ENCODE data around the gene TIGD3.
"Not testable (repeated sequence)": the region's sequence is repeated elsewhere in the genome, so short reads cannot be mapped to it uniquely, and the experiment has no call there.

The TIGD3 gene

DNA sequence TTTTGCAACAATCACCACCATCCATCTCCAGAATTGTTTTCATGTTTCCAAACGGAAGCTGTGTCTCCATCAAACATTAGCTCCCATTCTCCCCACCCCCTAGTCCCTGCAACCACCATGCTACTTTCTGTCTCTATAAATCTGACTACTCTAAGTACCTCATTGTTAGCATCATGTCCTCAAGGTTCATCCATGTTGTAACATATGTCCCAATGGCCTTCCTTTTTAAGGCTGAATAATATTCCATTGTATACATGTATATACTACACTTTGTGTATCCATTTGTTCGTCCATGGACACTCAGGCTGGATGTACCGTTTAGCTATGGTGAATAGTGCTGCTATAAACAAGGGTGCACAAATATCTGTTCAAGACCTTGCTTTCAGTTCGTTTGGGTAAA, 29.1 kb upstream of the TIGD3 start:
- DNase-seq: no peak

DNA sequence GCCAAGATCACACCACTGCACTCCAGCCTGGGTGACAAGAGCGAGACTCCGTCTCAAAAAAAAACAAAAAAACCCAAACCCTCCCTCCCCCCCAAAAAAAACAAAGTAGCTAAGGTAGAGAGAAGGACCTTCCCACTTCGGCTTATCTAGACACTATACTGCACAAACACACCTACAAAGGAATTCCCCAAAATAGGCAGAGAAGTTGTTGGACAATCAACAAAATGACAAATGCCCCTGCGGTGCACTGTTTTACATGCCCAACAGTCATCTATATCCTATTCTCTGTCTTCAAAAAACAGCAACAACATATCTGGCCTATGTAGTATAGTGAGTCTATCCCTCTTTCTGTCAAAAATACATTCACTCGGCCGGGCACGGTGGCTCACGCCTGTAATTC, 27.5 kb upstream of the TIGD3 start:
- no peak for DNase-seq

DNA sequence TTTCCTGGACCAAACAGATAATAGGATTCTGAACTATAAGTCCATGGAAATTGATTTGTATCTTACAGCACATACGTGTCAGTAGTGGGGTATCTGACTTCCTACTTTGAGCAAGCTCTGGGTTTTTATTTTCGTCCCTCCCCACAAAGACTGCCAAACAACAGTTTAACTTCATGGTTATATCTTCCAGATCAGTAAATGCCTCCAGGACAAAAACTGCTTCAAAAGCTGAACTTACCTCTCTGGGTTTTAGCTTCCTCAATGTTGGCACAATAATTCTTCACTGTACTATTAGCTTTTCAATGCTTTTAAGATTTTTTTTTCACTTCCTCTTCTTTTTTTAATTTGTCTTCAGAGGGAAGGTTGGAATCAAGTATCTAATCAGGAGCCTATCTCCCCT, 25.1 kb upstream of the TIGD3 start:
- no peak for DNase-seq

DNA sequence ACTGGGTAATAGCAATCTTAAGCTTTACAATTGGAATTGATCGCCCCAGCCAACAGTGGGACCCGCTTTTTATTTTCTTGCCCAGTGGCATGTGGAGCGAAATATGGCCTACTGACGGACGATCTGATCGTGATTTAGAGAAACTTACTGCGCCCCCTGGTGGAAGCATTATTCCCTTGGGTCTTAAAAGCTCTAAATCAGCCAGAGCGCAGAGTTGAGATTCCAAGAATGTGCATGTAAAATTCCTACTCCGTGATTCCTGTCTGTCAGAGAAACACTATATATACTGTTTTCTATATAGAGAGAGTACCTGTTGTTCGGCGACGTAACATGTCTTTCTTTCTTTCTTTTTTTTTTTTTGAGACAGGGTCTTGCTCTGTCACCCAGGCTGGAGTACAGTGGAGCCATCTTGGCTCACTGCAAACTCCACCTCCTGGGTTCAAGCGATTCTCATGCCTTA, 24.6 kb upstream of the TIGD3 start:
- peak; percentile 64 for DNase-seq

DNA sequence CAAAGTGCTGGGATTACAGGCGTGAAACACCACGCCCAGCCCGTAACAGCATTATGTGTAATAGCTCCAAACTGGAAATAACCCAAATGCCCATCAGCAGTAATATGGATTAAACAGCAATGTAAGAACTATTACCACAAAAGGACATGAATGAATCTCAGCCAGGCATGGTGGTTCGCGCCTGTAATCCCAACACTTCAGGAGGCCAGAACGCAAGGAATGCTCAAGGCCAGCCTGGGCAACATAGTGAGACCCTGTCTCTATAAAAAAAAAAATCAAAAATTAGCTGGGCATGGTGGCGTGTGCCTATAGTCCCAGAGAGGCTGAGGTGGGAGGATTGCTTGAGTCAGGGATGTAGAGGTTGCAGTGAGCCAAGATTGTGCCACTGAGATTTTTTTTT, 24.0 kb upstream of the TIGD3 start:
- DNase-seq: no peak

DNA sequence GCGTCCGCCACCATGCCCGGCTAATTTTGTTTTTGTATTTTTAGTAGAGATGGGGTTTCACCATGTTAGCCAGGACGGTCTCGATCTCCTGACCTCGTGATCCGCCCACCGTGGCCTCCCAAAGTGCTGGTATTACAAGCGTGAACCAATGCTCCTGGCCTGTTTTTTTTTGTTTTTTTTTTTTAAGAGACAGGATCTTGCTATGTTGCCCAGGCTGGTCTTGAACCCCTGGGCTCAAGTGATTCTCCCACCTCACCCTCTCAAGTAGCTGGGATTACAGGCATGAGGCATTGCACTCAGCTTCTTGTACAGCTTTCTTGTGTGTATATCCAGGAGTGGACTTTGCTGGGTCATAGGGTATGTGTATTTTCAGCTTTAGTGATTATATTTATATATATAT, 22.0 kb upstream of the TIGD3 start:
- DNase-seq: not testable (repeated sequence)

DNA sequence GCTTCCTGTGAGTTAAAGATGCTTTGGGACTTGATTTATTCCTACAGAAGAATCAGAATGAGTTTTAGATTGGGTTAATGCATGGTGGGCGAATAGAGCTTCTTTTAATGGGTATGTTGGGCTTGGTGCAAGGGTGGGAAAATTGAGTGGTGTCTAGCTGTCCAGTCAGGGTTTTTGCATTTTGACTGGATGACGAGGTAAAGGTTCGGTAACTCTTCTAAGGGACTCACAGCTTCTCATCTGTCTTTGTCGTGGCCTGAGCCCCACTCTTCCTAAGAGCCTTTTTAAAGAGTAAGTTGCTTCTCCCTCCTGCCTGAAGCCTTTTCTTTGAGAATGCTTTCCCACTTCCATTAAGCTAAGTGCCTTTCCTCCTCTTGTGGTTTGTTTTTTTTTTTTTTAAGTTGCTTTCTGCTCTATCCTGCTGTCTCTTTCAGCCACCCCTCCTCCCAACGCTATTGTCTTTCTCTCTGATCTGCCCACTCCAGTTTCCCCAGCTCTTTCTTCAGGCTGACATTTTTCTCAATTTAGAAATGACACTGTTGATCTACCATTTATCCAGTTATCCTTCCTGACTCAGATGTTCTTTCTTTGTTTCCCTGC, 19.8 kb upstream of the TIGD3 start:
- no peak for DNase-seq

DNA sequence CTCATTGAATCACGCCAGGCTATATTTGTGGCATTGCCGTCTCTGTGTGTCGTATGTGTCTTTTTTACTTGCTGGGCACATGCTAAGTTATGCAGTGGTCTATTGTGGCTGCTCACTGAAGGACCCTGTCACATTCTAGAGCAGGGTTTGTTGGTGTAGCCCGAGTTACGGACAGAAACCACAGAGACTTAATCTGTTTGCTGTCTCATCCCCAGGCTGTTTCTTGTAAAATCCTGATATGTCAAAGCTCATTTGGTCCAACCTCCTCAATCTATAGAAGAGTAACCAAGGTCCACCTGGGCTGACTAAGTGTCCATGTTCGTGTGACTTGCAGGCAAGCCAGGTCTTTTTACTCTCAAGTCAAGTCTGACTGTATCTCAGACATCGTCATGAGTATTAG, 15.9 kb upstream of the TIGD3 start:
- DNase-seq: no peak

DNA sequence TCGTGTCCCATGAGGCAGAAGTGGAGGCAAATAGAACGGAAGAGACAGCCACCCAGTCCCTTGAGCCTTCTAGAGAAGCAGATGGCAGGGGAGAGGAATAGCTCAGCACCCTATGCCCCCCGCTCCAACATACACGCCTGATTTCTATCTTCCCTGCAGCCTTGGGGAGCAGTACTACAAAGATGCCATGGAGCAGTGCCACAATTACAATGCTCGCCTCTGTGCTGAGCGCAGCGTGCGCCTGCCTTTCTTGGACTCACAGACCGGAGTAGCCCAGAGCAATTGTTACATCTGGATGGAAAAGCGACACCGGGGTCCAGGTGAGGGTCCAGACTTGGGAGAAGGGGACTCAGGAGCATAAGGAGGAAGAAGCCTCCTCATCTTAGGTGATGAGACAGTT, 14.3 kb upstream of the TIGD3 start:
- DNase-seq: no peak

DNA sequence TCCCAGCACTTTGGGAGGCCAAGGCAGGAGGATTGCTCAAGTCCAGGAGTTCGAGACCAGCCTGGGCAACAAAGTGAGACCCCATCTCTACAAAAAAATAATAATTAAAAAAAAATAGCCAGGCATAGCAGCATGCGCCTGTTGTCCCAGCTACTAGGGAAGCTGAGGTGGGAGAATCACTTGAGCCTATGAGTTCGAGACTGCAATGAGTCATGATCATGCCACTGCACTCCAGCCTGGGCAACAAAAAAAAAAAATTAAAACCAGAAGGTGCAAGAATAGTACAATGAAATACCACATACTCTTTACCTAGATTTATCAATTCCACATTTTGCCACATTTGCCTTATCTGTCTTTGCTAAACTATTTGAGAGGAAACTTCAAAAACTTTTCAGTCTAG, 12.7 kb upstream of the TIGD3 start:
- DNase-seq: no peak

DNA sequence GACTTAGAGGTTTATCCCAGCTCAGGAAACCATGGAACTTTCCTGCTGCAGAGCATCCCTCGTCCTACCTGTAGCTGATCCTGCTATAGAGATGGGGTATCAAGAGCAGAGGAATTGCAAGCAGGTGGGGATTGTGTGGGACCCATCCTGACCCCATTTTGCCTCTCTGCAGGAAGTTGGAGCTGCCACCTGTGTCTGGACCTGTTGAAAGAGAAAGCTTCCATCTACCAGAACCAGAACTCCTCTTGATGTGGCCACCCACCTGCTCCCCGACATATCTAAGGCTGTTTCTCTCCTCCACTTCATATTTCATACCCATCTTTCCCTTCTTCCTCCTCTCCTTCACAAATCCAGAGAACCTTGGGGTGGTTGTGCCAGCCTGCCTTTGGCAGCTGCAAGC, 3.0 kb upstream of the TIGD3 start:
- DNase-seq: no peak

DNA sequence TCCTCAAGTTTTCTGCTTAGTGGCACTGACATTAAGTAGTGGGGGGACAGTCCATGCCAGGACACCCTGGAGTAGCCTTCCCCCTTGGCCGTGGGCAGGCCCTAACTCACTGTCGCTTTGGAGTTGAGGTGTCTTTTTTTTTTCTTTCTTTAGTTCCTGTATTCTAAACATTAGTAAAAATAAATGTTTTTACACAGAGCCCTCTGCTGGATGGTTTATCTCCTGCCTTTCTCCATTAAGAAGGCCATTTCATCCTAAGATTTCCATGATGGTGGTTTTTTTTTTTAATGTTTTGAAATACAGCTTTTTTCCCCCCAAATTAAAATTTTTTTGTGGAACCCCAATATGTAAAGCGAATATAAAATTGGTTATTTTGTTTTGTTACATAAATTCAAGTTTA, 1.8 kb upstream of the TIGD3 start:
- DNase-seq: no peak

DNA sequence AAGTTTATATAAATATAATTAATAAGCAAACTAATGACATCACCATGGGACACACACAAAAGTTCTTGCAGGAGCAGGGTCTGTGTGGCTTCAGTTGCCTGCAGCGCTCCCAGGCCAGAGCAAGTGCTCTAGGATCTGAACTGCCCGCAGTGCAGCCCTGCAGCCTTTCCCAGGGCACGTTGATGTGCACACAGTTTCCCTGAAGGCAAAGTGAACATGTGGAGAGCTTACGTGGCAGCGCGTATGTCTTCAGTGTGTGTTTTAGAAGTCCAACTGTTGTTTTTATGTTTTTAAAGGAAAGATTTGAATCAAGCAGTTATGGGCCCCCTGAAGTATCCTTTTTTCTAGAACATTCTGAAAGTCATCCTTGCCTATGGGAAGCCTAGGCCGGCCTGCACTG, 1.2 kb upstream of the TIGD3 start:
- no peak for DNase-seq

DNA sequence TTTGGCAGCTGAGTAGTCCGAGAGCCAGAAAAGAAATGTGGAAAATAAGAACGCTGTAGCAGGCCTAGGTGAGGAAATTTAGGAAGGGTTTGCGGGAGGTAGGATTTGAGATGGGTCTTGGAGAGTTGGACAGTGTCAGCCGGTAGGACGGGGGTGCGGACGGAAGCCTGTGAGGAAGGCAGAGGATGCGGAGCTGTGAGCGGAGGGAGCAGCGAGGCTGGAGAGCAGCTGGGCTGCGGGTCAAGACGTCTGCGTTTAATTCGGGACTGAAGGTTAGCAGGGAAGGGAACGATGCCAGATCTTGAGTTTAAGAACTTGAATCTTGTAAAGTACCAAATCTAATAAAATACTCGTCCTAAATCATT, 669 bp upstream of the TIGD3 start:
- no peak for DNase-seq

DNA sequence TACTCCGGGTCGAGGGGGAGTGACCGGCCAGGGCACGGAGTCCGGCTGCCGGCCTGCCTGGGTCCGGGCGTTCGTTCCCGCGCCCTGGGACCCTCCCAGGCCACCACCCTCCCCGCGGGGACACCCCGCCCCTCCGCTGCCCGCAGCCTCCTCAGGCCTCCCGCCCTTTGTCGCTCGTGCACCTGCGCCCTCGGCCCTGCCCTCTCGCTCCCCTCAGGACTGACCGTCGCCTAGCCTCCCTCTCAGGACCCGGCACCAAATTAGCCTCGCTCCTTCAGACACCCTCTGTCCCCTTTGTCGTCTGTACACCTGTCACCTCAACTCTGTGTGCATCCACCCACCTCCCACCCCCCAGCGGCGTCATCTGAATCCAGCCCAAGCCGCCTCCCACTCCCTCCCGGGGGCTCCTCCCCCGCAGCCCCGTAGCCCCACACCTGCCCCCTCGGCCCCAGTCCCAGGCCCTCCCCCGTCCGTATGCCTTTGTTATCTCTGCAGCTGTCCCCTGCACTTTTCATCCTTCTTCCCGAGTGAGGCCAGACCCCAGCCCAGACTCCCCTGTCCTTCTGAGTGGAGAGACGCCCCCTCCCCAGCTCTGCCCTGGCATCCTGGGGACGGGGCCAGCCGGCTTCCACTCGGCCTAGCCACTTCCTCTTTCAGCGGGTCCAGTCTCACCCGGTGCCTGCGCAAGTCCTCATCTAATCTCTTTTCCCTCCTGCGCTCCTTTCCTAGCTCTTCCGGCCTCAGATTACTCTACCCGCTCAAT, 643 bp downstream of the TIGD3 start:
- DNase-seq: peak; percentile 45

DNA sequence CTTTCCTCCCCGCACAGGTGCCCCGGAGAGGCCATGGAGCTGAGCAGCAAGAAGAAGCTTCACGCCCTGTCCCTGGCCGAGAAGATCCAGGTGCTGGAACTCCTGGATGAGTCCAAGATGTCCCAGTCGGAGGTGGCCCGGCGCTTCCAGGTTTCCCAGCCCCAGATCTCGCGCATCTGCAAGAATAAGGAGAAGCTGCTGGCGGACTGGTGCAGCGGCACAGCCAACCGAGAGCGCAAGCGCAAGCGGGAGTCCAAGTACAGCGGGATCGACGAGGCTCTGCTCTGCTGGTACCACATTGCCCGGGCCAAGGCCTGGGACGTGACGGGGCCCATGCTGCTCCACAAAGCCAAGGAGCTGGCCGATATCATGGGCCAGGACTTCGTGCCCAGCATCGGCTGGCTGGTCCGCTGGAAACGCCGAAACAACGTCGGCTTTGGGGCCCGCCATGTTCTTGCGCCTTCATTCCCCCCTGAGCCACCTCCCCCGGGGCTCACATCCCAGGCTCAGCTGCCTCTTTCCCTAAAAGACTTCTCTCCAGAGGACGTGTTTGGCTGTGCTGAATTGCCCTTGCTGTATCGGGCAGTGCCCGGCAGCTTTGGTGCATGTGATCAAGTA, 1.3 kb downstream of the TIGD3 start:
- DNase-seq: no peak

DNA sequence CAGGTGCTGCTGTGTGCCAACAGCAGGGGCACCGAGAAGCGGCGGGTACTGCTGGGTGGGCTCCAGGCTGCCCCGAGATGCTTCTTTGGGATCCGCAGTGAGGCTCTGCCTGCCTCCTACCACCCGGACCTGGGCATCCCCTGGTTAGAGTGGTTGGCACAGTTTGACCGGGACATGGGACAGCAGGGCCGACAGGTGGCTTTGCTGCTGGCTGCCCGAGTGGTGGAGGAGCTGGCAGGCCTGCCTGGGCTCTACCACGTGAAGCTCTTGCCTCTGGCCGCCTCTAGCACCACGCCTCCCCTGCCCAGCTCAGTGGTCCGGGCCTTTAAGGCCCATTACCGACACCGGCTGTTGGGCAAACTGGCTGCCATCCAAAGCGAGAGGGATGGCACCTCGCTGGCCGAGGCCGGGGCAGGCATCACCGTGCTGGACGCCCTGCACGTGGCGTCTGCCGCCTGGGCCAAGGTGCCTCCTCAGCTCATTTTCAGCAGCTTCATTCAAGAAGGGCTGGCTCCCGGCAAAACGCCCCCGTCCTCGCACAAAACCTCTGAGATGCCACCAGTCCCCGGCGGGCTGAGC, 1.9 kb downstream of the TIGD3 start:
- no peak for DNase-seq

DNA sequence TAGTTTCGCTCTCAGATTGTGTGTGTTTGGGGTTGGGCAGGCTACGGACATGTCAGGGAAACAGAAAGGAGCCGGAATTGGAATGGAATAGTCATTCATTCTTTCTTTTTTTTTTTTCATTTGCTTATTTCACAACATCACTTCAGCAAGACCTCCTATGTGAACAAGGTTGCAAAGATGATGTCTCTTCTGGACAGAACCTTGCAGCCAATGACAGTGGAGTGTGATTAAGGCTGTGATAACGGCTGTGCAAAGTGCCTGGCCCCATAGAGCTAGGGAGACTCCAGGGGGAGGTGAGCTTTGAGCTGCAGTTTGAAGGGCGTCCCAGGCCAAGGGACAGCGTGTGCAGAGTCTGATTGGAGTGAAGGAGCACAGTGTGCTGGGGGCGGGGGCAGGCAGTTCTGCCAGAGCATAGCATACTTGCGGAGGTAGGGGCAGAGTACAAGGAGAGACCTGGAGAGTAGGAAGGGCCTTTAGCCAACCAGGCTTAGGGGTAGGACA, 3.4 kb downstream of the TIGD3 start:
- DNase-seq: no peak

DNA sequence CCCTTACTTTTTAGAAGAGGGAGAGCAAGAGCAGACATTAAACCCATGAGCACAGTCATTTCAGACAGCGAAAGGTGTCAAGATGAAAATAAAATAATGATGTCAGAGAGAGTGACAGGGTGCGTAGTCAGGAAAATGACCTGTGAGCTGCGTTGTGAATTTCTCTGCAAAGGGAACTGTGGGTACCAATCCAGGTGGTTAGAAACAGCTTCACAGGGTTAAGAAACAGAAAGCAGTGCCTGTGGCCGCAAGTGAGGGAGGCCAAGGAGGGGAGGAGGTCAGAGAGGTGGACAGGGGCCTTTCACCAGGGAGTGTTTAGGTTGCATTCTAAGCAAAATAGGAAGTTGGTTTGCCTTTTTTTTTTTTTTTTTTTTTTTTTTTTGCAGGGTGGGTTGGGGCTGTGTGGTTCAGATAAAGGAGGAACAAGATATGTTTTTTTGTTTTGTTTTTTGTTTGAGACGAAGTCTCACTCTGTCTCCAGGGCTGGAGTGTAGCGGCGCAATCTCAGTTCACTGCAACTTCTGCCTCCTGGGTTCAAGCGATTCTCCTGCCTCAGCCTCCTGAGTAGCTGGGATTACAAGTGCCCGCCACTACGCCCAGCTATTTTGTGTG, 7.9 kb downstream of the TIGD3 start:
- no peak for DNase-seq

DNA sequence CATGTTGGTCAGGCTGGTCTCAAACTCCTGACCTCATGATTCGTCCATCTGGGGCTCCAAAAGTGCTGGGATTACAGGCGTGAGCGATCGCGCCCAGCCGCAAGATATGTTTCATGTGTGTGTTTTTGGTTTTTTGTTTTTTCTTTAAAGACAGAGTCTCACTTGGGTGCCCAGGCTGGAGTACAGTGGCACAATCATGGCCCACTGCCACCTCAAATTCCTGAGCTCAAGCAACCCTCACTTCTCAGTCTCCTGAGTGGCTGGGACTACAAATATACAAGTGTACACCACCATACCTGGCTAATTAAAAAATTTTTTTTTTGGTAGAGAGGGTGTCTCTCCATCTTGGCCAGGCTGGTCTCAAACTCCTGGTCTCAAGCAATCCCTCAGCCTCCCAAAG, 8.4 kb downstream of the TIGD3 start:
- DNase-seq: no peak

DNA sequence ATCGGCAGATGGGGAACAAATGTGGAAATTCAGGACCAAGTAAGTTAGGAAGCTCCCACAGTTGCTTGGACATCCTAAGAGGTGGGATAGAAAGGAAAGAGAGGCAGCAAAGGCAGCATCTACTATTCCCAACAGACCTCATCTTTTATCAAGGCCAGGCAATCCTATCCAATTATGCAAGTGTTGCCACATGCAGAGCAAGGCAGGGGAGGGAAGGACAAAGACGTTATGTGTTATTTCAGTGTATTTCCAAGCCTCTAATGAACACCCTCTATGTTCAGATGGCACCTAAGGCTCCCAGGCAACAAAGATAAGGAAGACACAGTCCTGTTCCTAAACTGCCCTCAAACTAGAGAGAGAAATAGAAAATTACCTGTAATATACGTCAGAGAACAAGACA, 9.2 kb downstream of the TIGD3 start:
- DNase-seq: no peak

DNA sequence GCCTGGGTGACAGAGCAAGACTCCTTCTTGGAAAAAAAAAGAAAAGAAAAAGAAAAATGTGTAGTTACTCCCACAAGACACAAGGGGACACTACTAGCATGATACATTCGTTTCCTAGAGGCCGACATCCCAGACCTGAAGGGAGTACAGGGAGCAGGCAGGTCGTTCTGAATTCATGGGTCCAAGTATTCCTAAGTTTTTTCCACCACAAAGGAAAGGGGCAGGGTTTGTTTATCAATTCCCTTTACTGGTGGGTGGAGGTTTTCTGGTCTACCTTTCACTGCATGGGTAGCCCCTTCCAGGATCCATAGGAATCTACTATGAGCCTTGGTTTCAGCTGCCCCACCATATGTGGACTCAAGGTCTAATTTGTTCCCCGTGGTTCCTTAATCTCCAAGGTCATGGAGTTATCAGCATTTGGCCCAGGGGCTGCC, 11.8 kb downstream of the TIGD3 start:
- no peak for DNase-seq

DNA sequence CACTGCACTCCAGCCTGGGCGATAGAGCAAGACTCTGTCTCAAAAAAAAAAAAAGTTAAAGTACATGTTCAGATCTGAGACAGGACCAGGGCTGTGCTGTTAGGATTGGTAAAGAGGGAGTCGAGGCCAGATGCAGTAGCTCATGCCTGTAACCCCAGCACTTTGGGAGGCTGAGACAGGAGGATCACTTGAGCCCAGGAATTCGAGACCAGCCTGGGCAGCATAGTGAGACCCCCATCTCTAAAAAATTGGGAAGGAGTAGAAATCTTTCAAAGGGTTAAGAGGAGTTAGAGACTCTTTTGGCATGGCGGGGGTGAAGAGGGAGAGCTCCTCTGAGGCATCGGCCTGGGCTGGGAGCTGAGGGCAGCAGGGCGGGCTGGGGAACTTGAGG, 16.1 kb downstream of the TIGD3 start:
- DNase-seq: no peak
